HepG2 (cell line): Measurements from ENCODE around the gene PPM1M. TPM values are rescaled to one million over a fixed set of nuclear protein-coding genes. Genes with fewer than 3 reads are reported as not detected.
"Not testable (repeated sequence)": the region's sequence is repeated elsewhere in the genome, so short reads cannot be mapped to it uniquely, and the experiment has no call there.

Experiments used
- ATAC-seq: fragments of 200-7000 bp; cut with Tn5 transposase; 3 replicates; pipeline ENCODE4 v1.9.1; 2020; ENCODE audit warnings: mild to moderate bottlenecking, moderate library complexity
- BruUV-seq: library from RNA; stranded (reverse); fragments of 400-500 nt; replicated peaks from 2 replicates; lab custom pipeline; 2021; lab: Mats Ljungman, UMichigan
- CTCF ChIA-PET: fragments of 300-600 bp; formaldehyde crosslinking; extraction: SDS; loops from one replicate; lab custom pipeline; 2021; ENCODE audit warnings: low total read pairs, inconsistent platforms, low intra/inter-chr PET ratio; lab: Yijun Ruan, JAX
- POLR2A ChIA-PET: fragments of 350-600 bp; sonication (Branson Sonifier 250); formaldehyde crosslinking; loops from one replicate; lab custom pipeline; 2020; ENCODE audit warnings: antibody characterized with exemption, inconsistent platforms; lab: Yijun Ruan, JAX
- DNase-seq: peaks from one replicate; pipeline ENCODE4 v3.0.0-alpha.2; 2015; ENCODE audit warnings: low spot score
- FAIRE-seq: peaks from 3 replicates; lab custom pipeline; 2011; peaks lifted over from hg19 to GRCh38; lab: Jason Lieb, UNC
- H2AFZ ChIP-seq: one replicate; pipeline ENCODE4 v1.6.1; 2011; ENCODE audit warnings: low read length, inconsistent platforms
- H3K27ac ChIP-seq: fragments of 300-600 bp; 3 replicates; pipeline ENCODE4 v1.8.0; 2011; ENCODE audit warnings: mixed run types, mild to moderate bottlenecking, mixed read lengths, low read length, inconsistent platforms; ENCODE audit not compliant: insufficient read depth; ENCODE audit errors: extremely low read length
- H3K27me3 ChIP-seq, 2 experiments: fragments of 200-600 bp in 1 of 2; 2 replicates in 1 of 2; 3 replicates in 1 of 2; pipeline versions ENCODE4 v1.6.0 to v1.8.0; 2011; ENCODE audit warnings: low read length in 2 of 2, mild to moderate bottlenecking in 2 of 2, moderate library complexity in 2 of 2, inconsistent platforms in 1 of 2; ENCODE audit not compliant: insufficient read depth in 2 of 2, control insufficient read depth in 1 of 2
- H3K36me3 ChIP-seq, 2 experiments: fragments of 200-600 bp in 1 of 2; replicated peaks in 1 of 2; 2 replicates in 1 of 2; 3 replicates in 1 of 2; pipeline versions ENCODE4 v1.5.1 to v1.8.0; 2011; ENCODE audit warnings: low read length in 2 of 2, inconsistent platforms in 1 of 2; ENCODE audit not compliant: insufficient read depth in 2 of 2, control insufficient read depth in 1 of 2
- H3K4me1 ChIP-seq: 2 replicates; pipeline ENCODE4 v1.5.1; 2012; ENCODE audit warnings: low read length, inconsistent platforms; ENCODE audit not compliant: insufficient read depth
- H3K4me2 ChIP-seq: 2 replicates; pipeline ENCODE4 v1.6.0; 2011; ENCODE audit warnings: low read depth, low read length, inconsistent platforms
- H3K4me3 ChIP-seq, 3 experiments: fragments of 200-600 bp in 1 of 3; sonication (generic), shearing (Covaris generic) in 1 of 3; replicated peaks in 1 of 3; 2 replicates each; pipeline ENCODE4 v1.5.1; 2011 to 2016; ENCODE audit warnings: low read length in 3 of 3, inconsistent platforms in 2 of 3, low read depth in 2 of 3, mild to moderate bottlenecking in 2 of 3, control low read depth in 1 of 3, mixed read lengths in 1 of 3; ENCODE audit not compliant: insufficient read depth in 1 of 3
- H3K79me2 ChIP-seq: one replicate; pipeline ENCODE4 v1.6.1; 2011; ENCODE audit warnings: low read length, inconsistent platforms; ENCODE audit not compliant: insufficient read depth
- H3K9ac ChIP-seq: 2 replicates; pipeline ENCODE4 v1.6.0; 2011; ENCODE audit warnings: mild to moderate bottlenecking, low read depth, low read length, inconsistent platforms; ENCODE audit not compliant: insufficient read depth
- H3K9me3 ChIP-seq: 2 replicates; pipeline ENCODE4 v1.5.1; 2012; ENCODE audit warnings: mild to moderate bottlenecking, low read length
- H4K20me1 ChIP-seq: 2 replicates; pipeline ENCODE4 v1.6.0; 2011; ENCODE audit warnings: inconsistent platforms, mild to moderate bottlenecking, low read length, moderate library complexity; ENCODE audit not compliant: insufficient read depth
- MED1 ChIP-seq: sonication (generic); formaldehyde crosslinking; IDR thresholded peaks from 2 replicates; pipeline ENCODE4 v1.4.0; 2020; ENCODE audit warnings: missing genetic modification reagents
- MLXIP ChIP-seq: sonication (generic); formaldehyde crosslinking; IDR thresholded peaks from 2 replicates; pipeline ENCODE4 v1.9.0; 2021; ENCODE audit warnings: missing genetic modification reagents, borderline replicate concordance
- RBFOX2 ChIP-seq: fragments of 200-400 bp; formaldehyde crosslinking; IDR thresholded peaks from 2 replicates; pipeline ENCODE4 v1.6.1; 2017; ENCODE audit warnings: low read depth, mild to moderate bottlenecking, low read length
- WGBS: methylation state at CpG from one replicate; pipeline ENCODE4 v1.1.6; 2017; ENCODE audit warnings: low lambda C conversion rate; 5-methylcytosine and 5-hydroxymethylcytosine counted together
- in situ Hi-C: cut with HindIII; loops from 2 replicates; pipeline ENCODE4 v1.10.0; 2017; ENCODE audit warnings: low pct_unique_long_range_greater_than_20kb; ENCODE audit not compliant: extremely low pct_ligation_motif_present
- intact Hi-C: fragments of 100-400 bp; cut with micrococcal nuclease; formaldehyde crosslinking; loops from one replicate; pipeline ENCODE4 v1.10.0; 2022; ENCODE audit not compliant: unreplicated experiment
- polyA plus RNA-seq, 8 experiments: library from polyadenylated mRNA; depleted of rRNA in 3 of 8; stranded (reverse) in 7 of 8; unstranded in 1 of 8; fragments of >200 nt; fragmentation: Illumina TruSeq in 4 of 8; extraction: Trizol in 4 of 8; gene quantifications; 2 replicates each; pipeline versions ENCODE4 v1.2.1 to v1.2.3, GENCODE V29; 2011 to 2016; ENCODE audit warnings: low read depth in 4 of 8, missing spikeins in 1 of 8, mixed read lengths in 1 of 8; ENCODE audit not compliant: insufficient read depth in 1 of 8
- total RNA-seq, 5 experiments: library from RNA; depleted of rRNA; stranded (reverse); fragments of >200 nt; fragmentation: Illumina TruSeq; extraction: Trizol; gene quantifications; 2 replicates each; pipeline ENCODE4 v1.2.3, GENCODE V29; 2016; ENCODE audit warnings: low read depth in 1 of 5

The PPM1M gene
- total and polyA plus RNA-seq, 2 of the 13 experiments (the other 11 are each of a cell fraction or from before 2014, with no cell fraction given): 2.5 to 5.9 TPM

- H3K79me2 ChIP-seq: peaks cover 89% of the 10 kb centered on the region
- DNase-seq, FAIRE-seq, CTCF ChIA-PET, H3K9ac ChIP-seq, H3K27ac ChIP-seq, H3K4me2 ChIP-seq, POLR2A ChIA-PET, H2AFZ ChIP-seq, ATAC-seq, H3K27me3 ChIP-seq, H3K9me3 ChIP-seq, BruUV-seq, in situ Hi-C loops, H3K4me3 ChIP-seq, intact Hi-C loops: not testable (repeated sequence)
- H4K20me1 ChIP-seq: peaks cover 68% of the 10 kb centered on the region
- H3K4me1 ChIP-seq: peaks cover 60% of the 10 kb centered on the region
- WGBS: 99% methylated on average over 9 of the region's 9 CpGs
- H3K36me3 ChIP-seq: peaks cover 12 to 50% of the 10 kb centered on the region in 2 experiments
These were observed 26.6 kb downstream of the PPM1M start for GRCh38 chr3:52272172-52272571.

DNA sequence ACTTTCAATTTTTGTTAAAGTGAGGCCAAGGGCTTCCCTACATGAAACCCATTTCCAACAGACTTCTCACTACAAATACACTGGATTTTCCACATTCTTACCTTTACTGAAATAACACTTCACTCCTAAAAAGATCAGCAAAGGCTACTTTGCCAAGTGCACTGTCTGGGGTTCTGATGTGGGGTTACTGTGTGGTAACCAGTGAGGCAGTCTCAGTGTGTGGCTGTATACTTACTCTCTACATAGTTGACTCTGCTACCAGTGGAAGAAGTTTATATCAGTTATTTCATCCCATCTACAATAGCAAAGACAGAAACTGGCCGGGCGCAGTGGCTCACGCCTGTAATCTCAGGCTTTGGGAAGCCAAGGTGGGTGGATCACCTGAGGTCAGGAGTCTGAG, 27.3 kb downstream of the PPM1M start:
- H3K36me3 ChIP-seq: peaks cover 11 to 44% of the 10 kb centered on the region in 2 experiments
- TF ChIP-seq RBFOX2 (peak; percentile 35; the same call in 1 of the 2 replicates), MLXIP (CRISPR knock-in tag) (no peak), MED1 (CRISPR knock-in tag) (no peak)
- H3K9me3 ChIP-seq: no peaks in the 10 kb centered on the region
- H3K79me2 ChIP-seq: peaks cover 93% of the 10 kb centered on the region
- H3K27ac ChIP-seq: no peak overlapping the region
- H3K4me2 ChIP-seq: no peak overlapping the region
- no peak overlapping the region for H3K9ac ChIP-seq
- intact Hi-C loops: no loop called here
- H2AFZ ChIP-seq: no peak overlapping the region
- no peaks in the 10 kb centered on the region; a peak in 1 of 5 replicates for H3K27me3 ChIP-seq
- DNase-seq (no peak), ATAC-seq (no peak), FAIRE-seq (no peak)
- POLR2A ChIA-PET: no interaction called here
- peaks cover 60% of the 10 kb centered on the region for H3K4me1 ChIP-seq
- H4K20me1 ChIP-seq: peaks cover 72% of the 10 kb centered on the region
- no peak overlapping the region for H3K4me3 ChIP-seq
- CTCF ChIA-PET: no interaction called here
- 79% methylated on average over 3 of the region's 3 CpGs for WGBS
- in situ Hi-C loops: no loop called here
- no TSS peak for BruUV-seq
